ENCODE results near the gene LAMA2.

DNA sequence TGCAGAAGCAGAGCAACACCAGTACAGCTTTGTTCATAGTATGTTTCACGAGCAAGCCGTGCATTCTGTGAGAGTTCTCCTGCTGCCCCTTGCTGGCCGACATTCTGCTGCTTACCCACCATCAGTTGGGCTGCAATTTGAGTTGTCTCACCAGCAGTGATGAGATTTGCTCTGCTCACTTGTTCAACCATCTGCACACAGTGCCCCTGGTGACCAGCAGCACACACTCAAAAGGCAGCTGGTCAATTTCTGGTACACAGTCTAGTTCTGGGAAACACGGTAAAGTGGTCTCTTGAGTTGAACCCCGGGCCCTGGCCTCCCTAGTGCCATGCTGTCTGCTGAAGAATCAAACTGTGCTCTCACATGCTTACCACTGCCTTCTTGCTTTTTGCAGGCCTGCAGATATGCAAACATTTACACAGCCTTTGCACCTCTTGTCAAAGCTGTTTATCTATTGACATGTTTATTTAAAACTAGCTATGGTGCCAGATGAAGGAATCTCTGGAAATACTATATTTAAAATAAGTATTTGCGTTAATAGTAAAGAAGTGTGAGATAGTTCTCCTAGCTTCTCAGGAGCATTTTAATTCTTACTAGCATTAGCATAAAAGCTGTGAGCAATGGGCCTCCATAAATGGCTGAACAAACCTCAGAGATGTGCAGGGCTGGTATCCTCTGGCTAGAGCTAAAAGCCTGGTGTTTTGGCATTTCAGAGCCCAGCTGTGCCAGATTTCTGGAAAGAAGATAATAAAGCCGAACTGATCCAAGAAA is 592.7 kb downstream of the LAMA2 start:
- TF ChIP-seq POLR2A (IDR thresholded peaks at IDR 0.05): no peak
- TF ChIP-seq, protein P1, sequence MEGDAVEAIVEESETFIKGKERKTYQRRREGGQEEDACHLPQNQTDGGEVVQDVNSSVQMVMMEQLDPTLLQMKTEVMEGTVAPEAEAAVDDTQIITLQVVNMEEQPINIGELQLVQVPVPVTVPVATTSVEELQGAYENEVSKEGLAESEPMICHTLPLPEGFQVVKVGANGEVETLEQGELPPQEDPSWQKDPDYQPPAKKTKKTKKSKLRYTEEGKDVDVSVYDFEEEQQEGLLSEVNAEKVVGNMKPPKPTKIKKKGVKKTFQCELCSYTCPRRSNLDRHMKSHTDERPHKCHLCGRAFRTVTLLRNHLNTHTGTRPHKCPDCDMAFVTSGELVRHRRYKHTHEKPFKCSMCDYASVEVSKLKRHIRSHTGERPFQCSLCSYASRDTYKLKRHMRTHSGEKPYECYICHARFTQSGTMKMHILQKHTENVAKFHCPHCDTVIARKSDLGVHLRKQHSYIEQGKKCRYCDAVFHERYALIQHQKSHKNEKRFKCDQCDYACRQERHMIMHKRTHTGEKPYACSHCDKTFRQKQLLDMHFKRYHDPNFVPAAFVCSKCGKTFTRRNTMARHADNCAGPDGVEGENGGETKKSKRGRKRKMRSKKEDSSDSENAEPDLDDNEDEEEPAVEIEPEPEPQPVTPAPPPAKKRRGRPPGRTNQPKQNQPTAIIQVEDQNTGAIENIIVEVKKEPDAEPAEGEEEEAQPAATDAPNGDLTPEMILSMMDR (IDR thresholded peaks at IDR 0.05): no peak

All from testis (tissue), 2 donors.